ENCODE measurements around the gene COPE.
A peak's percentile ranks its signal among the peaks of the same experiment; 100 is the strongest.

Gene COPE

GRCh38 chr19:18895038-18895823 lies 24.0 kb downstream of the COPE start:
- DNase-seq (ENCODE audit: low read depth) = no peak

DNA sequence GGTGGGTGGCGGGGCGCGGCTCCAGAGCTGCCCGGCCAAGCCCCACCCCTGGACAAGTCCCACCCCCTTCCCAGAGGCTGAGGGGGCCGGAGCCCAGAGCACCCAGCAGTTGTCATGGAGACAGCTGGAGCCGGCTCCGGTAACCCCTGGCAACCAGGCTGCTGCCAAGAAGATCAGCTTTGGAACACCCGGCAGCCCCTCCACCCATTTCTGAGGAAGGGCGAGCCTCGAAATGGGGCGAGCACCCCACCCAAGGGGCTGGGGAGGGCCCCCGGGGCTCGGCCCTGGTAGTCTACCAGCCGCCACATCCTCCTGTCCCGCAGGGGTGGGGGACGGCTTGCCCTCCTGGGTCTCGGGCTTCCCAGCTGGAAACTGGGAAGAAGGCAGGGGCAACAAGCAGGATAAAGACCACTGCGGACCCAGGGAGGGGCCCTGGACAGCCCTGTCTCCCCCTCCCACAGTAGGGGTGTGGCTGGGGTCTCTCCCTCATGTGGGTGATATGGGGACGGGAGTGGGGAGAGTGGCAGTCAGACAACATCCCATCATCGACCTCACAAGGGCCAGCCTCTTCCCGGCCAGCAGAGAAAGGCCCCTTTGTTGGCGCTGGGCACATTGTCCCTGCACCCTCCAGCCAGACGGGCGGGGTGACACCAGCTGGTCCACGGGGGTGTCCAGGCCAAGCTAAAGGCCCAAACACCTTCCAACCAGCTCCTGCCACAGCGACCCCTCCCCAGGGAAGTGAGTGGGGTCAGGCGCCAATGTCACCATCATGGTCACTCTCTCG lies 24.7 kb downstream of the COPE start:
- no peak for DNase-seq (ENCODE audit: low read depth)

DNA sequence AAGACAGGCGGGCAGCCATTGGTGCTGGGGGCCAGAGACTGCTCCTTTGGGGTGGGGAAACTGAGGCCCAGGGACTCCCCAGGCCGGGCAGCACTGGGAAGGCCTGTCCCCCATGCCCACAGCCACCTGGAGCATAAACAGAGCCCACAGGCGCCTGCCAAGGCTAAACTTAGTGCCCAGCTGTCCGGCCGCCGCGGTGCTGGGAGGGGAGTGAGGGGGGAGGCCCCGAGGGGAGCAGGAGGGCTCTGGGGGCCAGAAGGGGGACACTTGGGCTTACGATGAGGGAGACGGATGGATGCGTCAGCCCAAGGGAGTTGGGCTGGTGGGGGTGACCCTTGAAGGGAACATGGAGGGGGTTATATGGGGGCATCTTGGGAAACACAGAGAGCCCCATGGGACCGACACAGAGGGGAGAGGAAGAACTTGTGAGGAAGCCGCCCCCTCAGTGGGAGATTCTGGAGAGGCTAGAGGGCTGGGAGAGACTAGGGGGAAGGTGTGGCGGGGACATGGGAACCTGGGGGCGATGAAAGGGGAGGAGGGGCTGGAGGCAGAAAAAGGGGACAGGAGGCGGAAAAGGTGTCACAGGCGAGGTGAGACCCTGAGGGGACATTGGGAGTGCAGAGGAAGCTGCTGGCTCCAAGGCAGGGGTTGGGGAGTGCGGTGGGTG lies 25.5 kb downstream of the COPE start:
- no peak for DNase-seq (ENCODE audit: low read depth)

GRCh38 chr19:18889949-18890745 lies 29.0 kb downstream of the COPE start:
- DNase-seq (ENCODE audit: low read depth) = no peak

- no peak for DNase-seq (ENCODE audit: low read depth)
Observed at GRCh38 chr19:18886972-18887371, 32.2 kb downstream of the COPE start.

- no peak for DNase-seq (ENCODE audit: low read depth)
Observed at GRCh38 chr19:18883526-18884304, 35.5 kb downstream of the COPE start.

DNA sequence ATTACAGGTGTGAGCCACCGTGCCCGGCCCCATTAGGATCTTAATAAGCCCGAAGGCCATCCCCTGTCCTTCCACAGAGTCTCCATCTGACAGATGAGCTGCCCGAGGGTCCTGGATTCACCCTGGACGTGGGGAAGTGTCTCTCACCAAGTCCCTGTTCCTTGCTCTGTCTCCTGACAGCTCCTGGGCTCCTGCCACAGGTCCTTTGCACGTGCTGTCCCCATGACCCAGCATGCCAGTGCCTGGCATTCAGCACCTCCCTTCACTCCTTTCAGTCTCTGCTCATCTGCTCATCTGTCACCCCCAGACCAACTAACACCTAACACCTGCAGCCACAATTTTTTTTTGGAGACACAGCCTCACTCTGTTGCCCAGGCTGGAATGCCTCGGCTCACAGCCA lies 37.7 kb downstream of the COPE start:
- DNase-seq (ENCODE audit: low read depth) = no peak

DNA sequence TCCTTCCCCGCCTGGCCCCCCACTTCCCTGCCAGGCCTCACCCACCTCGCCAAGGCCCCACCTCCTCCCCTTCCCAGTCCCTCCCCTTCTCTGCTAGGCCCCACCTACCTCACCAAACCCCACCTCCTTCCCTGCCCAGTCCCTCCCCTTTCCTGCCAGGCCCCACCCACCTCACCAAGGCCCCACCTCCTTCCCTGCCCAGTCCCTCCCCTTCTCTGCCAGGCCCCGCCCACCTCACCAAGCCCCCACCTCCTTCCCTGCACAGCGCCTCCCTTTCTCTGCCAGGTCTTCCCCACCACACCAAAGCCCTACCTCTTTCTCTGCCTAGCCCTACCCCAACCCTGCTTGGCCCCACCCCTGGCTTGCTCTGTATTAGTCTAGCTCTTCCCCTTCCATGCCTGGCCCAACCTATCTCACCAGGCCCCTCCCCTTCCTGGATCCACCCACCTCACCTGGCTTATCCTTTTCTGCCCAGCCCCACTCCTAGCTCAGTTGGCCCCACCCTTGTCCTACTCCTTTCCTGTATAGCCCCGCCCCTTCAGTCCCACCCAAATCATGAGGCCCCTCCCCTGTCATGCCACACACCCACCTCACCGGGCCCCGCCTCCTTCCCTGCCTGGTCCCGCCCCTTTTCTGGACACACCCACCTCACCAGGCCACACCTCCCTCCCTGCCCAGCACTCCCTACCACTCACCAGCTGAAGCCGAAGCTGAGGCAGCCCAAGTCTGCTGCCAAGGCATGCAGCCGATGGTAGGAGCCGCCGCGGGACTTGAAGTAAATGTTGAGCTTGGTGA lies 39.4 kb downstream of the COPE start:
- DNase-seq (ENCODE audit: low read depth) = no peak

- DNase-seq (ENCODE audit: low read depth) = no peak
Observed at GRCh38 chr19:18878858-18879578, 40.2 kb downstream of the COPE start.

GRCh38 chr19:18878058-18878797 lies 41.0 kb downstream of the COPE start:
- no peak for DNase-seq (ENCODE audit: low read depth)

DNA sequence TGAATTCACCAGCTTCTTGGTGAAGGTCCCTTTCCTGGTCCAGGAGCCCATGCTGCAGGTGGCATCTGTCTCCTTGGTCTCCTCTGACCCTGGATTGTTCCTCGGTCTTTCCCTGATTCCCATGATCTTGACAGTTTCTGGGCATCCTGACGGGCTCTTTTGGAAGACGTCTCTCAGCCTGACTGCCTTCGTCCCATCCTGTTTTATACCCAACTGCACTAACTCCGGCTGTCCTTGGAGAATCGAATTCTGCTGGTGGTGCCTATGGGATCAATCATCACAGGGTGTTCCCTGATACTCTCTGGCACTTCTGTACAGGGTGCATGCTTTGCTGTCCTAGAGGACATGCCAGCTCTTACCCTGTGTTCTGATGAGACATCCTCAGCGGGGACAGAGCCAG lies 42.3 kb downstream of the COPE start:
- DNase-seq (ENCODE audit: low read depth) = no peak

GRCh38 chr19:18875726-18876125 lies 43.5 kb downstream of the COPE start:
- peak; percentile 46 for DNase-seq (ENCODE audit: low read depth)

- no peak for DNase-seq (ENCODE audit: low read depth)
Observed at GRCh38 chr19:18871543-18871942, 47.6 kb downstream of the COPE start.

DNA sequence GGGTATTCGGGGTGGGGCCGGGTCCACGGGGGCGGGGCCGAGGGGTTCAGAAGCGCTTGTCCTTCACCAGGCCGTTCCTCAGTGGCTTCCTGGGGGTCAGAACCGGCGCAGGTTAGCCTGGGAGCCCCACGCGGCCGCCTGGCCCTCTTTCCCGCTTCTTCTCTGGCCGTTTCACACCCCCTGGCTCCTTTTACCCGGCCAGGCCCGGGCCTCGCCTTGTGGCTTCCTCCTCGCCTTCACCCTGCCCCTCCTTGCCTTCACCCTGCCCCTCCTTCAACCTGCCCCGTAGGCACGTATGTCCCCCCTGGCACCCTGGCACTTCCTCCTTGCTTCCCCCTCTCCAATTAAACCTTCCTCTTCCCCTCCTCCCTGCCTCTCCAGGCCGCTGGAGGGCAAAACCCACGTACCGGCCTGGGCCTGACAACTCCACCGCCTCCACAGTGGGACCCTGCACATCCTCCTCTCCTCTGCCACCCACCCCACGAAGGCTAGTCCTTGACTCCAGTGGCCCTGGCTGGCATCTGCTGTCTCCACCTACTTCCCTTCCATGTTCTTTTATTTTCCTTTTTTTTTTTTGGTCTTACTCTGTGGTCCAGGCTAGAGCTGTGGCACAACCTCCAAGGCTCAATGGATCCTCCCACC lies 48.5 kb downstream of the COPE start:
- no peak for DNase-seq (ENCODE audit: low read depth)

DNA sequence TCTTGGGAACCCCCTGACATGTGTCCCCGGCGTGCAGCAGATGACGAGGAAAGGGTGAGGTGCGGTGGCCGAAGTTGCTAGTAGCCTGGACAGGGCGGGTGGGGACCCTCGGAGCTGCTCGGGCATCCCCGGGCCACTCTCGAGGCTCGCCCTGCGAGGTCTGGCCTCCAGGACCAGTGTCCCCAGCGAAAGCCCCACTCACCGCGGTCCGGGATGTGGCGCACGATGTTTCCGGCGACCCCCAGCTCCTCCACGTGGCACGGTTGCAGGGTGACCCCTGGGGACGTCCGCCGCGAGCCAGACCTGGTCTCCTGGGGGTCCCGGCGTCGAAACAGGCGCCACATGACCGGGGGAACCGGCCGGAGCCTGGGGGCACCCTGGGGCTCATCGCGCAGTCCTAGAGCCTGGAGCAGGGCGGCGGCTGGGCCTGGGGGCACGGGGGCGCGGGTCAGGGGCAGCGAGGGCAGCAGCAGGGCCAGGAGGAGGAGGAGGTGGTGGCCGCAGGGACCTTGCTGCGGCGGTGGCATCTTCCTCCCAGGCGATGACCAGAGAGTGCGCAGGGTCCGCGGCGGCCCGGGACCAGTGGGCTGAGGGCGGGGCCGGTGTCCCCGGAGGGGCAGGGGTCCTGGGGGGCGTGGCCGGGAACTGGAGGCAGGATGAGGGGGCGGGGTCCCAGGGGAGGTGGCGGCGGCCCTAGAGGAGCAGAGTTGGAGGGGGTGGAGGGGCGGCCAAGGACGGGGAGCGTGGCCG lies 49.2 kb downstream of the COPE start:
- DNase-seq (ENCODE audit: low read depth) = no peak

- no peak for DNase-seq (ENCODE audit: low read depth)
Observed at GRCh38 chr19:18869023-18869618, 50.1 kb downstream of the COPE start.

DNA sequence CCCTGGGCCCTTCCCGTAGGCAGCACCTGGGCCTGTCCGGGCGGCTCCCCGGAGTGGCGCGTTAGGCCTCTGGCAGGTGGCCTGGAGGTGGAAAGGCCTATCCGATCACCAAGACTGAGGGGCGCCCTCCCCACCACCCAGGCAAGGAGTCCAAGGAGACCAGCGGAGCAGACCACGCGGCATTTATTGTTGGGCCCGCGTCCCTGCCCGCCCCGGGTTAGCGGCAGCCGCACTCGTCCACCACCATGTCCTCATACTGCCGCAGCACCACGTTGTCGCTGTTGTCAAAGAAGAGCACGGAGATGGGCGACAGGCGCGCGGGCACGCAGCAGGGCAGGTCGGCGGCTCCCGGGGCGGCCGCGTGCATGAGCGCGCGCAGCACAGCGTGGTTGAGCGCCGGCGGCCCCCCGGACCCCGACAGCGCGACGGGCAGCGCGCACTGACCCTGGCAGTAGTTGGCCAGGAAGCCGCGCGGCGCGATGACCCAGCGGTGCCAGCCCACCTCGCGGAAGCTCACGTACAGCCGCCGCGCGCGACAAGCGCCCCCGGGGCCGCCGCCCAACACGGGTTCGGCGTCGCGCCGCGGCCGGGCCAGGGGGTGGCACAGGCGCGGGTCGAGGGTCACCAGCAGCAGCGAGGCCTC lies 50.7 kb downstream of the COPE start:
- DNase-seq (ENCODE audit: low read depth) = no peak

Measured in GM04503 (cell line).